Fibroblast of skin of right biceps (primary cell): ENCODE results near the gene NDUFS1.
A peak's percentile ranks its signal among the peaks of the same experiment; 100 is the strongest.
"Not testable (repeated sequence)": the region's sequence is repeated elsewhere in the genome, so short reads cannot be mapped to it uniquely, and the experiment has no call there.

Source experiments
- DNase-seq: peaks from one replicate; pipeline ENCODE4 v3.0.0-alpha.2; 2013

The NDUFS1 gene

DNA sequence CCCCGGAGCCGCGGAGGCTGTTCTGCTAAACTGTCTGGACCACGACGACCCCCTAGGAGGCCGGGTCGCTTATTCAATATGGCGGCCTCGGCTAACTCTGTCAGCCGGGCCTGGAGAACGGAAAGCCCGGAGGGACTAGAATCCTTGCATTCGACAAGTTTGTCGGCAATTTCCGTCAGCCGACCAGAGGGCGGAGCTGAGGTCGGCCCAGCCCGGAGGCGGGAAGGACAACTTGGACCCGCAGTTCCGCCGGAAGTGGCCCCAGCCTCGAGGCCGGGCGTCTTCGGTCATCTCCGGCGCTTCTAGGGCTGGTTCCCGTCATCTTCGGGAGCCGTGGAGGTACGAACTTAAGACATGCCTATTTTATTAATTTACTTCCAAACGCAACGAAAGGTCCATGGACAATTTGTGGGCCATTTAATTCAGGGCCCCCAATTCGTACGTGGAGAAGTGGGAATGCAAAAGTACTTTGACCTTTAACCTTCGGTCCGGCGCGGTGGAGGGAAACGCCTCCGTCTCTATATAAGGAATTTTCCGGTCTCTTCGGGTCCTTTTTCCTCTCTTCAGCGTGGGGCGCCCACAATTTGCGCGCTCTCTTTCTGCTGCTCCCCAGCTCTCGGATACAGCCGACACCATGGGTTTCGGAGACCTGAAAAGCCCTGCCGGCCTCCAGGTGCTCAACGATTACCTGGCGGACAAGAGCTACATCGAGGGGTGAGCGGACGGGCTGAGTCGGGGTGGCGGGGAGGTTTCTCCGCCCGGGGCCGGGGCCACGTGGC lies at the start of gene NDUFS1, which contains the start of gene EEF1B2:
NDUFS1 (minus strand) TSS at position 99 of the 779 bp plus-strand sequence. CDS start 5,766 bp downstream, outside the sequence.
EEF1B2 (plus strand) TSS at position 550 of the 779 bp plus-strand sequence; CDS start at position 635, 85 bp downstream.
- DNase-seq: peak; percentile 98

DNA sequence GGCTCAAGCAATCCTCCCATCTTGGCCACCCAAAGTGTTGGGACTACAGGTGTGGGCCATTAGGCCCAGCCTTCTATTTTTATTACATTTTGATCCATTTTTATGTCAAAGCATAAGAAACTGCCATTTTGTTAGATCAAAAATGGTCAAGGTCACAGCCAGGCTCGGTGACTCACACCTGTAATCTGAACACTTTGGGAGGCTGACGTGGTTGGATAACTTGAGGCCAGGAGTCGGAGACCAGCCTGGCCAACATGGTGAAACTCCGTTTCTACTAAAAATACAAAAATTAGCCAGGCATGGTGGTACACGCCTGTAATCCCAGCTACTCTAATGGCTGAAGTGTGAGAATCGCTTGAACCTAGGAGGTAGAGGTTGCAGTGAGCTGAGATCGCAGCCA lies 49.7 kb upstream of the NDUFS1 start:
- DNase-seq: no peak

DNA sequence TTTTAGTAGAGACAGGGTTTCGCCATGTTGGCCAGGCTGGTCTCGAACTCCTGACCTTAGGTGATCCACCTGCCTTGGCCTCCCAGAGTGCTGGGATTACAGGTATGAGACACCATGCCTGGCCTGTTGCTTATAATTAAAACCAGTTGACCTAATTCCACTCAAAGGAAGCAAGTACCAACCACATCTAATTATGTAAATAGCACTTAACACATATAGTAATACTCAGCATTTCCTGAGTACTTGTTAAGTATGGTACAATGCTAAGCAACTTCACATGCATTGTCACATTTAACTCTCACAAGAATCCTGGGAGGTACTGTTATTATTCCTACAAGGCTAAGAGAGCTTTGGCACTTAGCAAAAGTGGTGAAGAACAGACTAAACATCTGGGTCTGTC lies 48.1 kb upstream of the NDUFS1 start:
- DNase-seq: not testable (repeated sequence)

DNA sequence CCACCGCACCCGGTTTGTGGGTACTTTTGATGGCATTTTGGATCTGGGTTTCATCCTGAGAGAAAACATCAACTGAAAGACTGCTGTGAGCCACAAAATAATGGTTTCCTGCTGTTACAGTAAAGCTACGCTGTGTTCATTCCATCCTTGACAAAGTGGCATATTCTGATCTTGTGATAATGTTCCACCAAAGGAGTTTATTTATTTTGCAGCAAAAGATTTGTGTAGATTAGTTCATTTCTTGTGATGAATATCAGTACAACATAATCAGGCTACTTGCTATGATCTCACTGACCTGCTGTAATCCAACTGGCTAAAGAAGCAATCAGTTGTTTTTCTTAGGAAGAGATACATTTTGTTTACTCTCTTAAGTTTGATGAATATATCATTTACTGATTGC lies 45.5 kb upstream of the NDUFS1 start:
- DNase-seq: no peak

DNA sequence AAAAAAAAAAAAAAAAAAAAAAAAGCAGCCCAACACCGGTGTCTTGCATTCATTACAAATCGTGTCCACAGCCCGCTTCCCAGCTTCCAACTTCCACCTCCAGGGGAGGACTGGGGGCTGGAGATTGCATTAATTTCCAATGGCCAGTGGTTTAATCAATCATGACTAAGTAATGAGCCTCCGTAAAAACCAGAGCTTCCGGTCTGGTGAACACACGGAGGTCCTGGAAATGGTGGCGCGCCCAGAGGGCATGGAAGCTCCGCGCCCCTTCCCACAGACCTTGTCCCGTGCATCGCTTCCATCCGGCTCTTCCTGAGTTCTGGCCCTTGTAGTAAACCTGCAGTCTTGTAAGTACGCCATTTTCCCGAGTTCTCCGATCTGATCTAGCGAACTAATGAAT lies 44.1 kb upstream of the NDUFS1 start:
- no peak for DNase-seq

DNA sequence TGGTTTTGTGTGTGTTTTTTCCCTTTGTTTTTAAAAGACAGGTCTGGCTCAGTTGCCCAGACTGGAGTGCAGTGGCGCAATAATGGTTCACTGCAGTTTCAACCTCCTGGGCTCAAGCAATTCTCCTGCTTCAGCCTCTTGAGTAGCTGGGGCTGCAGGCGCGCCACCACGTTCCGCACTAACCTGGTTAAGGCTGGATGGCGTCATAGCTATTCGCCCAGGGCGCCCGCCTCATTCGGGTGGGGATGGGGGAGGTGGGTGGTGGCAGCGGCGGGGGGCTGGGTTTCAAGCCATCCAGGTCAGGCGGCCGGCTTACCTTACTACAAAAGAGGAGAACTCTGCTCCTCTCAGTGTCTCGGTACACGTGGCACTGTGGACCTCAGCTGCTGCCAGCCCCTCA lies 43.2 kb upstream of the NDUFS1 start:
- no peak for DNase-seq

DNA sequence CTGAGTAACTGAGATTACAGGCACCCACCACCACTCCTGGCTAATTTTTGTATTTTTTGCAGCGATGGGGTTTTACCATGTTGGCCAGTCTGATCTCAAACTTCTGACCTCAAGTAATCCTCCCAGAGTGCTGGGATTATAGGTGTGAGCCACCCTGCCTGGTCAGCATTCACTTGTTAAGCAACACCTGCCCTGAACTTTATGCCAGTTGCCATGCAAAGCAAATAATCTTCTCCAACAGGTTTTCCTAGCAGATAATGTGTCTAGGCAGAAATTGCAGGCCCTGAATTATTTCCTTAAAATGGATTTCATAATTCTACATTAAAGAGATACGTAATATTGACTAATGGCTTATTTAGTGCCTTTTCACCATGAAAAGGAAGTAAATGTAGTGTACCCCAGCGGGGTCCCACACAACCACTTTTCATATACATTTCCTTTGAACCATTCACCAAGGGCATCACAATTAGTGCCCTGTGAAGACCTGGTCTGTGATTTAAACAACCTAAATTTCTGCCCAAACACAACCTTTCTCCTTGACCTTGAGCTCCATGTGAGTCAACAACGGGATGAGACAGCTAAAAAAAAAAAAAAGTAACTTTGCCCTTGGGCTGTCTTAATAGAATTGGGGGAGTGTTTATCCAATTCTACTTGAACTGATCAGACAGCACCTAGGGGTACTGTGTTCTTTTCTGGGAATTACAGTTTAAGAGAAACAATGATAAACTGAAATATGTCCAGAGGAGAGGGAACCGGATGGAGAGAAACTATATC lies 42.0 kb upstream of the NDUFS1 start:
- DNase-seq: no peak

DNA sequence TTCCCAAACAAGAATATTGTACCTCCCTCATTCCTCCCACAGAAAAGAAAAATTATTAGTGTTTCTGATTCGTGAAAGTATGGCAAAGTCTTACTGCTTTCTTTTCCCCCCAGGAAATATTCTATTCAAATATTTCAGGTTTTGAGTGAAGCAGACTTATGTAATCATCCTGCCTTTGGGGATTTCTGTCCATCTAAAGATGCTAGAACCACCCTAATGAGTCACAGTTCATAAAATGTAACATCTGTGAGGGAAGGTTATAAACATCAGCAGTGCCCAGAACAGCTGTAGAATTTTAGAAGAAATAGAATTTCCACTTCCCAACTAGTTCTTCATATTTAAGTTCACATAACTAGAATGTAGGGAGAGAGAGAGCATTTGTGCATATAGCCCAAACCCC lies 39.4 kb upstream of the NDUFS1 start:
- peak; percentile 5 for DNase-seq

DNA sequence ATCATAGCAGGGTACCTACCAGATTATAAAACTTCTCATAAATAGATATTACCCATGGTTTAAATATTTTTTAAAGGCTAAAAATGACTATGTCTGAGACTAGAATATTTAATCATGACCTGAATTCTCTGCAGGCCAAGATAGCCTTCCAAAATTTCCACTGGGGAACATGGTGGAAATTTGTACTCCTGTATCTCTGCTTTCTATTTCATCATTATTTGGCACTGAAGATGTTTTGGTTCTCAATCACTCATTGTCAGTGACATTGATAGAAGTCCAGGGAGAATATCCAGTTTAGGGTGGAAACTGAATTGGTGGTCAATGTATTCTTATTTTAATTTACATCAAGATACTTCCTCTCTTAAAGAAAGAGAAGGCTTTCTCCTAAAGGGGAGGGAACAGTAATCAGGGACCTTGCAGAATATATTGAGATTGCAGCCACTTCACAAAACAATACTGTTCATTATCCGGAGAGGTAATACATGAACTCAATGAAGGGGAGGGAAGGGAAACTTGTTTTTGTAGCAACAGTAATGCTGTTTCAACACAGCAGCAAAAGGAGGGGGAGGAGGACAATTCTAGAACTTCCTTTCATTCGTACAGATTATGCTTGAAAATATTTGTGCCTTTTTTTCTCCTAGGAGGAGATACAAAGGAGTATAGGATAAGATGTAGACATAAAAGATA lies 34.6 kb upstream of the NDUFS1 start:
- no peak for DNase-seq

DNA sequence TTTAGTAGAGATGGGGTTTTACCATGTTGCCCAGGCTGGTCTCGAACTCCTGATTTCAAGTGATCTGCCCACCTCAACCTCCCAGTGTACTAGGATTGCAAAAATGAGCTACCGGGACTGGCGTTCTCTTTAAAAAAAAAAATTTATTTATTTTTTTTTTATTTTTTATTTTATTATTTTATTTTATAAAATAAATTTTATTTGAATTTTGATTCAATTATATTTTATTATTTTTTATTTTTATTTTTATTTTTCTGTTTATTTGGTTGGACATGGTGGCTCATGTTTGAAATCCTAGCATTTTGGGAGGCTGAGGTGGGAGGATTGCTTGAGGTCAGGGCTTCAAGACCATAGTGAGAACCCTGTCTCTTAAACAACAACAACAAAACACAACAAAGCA lies 32.9 kb upstream of the NDUFS1 start:
- no peak for DNase-seq

DNA sequence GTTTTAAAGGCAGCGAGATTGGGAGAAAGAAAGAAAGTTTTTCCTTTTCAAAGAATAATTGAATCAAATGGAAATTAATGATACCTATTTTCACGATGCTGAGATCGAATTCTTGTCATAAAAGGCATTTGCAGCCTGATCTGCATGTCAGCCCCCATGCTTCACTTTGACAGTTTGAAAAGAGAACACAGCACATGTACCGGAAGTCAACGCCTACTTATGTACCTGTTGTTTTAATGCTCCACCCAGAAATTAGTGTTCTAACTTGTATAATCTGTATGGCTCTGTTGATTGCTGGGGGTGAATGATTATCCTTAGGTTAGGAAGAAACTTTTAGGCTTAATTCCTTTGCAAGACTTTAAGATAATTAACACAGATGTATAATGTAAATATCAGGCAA lies 31.4 kb upstream of the NDUFS1 start:
- no peak for DNase-seq

DNA sequence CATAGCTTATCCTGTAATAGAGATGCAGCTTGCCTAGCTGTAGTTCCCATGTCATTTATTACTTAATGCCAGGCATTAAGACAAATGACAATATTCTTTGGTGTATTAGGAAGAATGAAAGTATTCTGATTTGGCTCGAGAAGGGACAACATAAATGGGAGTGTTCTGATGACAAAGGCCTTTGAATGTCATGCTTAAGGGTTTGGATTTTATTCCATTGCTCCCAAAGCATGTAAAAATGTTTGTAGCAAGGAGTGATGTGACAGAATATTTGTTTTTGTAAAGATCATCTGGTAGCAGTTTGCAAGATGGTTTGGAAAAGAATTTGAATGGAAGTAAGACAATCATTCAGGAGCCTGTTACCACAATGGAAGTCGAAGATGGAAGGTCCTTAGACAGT lies 30.9 kb upstream of the NDUFS1 start:
- DNase-seq: no peak

DNA sequence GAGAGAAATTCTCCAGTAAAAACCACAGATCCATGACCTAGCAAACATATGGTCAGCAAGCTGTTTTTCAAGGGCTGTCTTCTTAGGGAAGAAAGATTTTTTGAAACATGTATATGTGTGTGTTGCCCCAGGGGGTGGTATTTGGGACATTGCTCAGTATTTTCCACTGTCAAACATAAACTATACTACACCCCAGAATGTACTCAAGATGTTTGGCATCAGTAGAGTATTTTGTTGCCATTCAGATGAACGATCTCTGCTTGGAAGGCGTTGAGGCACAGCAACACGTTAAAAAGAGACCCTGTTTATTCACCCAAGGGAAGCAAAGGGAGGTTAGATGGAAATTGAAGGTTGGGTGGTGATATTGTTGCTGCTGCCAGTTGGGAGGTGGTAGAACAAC lies 30.4 kb upstream of the NDUFS1 start:
- no peak for DNase-seq

DNA sequence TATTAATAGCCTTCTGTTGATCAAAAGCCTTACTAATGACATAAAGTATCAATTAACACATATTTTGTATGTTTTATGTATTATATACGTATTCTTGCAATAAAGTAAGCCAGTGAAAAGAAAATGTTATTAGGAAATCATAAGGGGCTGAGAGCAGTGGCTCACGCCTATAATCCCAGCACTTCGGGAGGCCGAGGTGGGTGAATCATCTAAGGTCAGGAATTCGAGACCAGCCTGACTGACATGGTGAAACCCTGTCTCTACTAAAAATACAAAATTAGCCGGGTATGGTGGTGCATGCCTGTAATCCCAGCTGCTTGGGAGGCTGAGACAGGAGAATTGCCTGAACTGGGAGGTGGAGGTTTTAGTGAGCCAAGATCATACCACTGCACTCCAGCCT lies 22.3 kb upstream of the NDUFS1 start:
- not testable (repeated sequence) for DNase-seq

DNA sequence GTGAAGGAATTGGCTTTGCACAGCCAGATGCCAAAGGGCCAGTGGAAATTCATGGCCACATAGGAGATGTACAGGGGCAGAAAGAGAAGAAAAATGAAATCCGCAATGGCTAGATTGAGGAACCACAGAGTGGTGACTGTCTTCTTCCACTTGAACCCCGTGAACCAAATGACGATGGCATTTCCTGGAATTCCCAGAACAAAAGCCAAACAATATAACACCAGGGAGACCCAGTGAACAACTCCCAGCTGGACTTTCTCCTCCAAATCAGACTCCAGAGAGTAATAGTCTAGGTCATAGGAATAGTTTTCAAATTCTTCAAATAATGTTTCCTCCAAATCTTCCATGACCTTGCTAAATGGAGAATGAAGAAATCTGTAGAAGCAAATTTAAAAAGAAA lies 17.7 kb upstream of the NDUFS1 start:
- no peak for DNase-seq

DNA sequence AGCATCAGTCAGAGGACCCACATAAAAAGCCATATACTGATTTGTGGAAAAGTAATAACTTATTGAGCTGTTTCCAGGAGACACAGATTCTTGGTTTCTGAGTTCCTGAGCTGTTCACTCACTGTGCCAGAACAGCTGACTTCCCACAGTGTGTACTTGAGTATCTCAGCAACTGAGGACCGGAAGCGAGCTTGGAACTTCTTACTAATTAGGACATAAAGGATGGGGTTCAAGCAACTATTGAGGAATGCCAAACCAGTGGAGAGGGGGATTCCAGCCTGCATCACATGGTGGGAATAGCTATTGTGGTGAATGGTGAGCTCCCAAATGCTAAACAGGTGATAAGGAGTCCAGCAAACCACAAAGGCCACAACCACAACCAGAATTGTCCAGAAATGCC lies 16.9 kb upstream of the NDUFS1 start:
- peak; percentile 9 for DNase-seq

DNA sequence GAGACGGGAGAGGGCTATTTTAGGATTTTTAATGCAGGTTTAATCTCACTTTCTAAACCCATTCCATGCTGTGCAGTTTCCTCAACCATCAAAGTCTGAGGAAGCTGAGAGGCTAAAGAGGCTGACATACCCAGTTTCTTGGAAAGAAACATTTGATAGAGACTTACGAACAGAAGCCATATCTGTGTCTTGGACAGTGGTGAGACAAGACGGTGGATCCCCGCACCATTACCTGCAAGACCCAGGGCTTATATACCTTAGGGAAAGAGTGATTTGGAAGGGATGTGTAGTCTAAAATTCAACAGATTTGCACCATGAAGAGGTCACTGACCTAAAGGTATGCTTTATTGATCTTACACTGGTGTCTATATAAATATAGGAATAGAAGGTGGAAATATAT lies 13.9 kb upstream of the NDUFS1 start:
- no peak for DNase-seq

DNA sequence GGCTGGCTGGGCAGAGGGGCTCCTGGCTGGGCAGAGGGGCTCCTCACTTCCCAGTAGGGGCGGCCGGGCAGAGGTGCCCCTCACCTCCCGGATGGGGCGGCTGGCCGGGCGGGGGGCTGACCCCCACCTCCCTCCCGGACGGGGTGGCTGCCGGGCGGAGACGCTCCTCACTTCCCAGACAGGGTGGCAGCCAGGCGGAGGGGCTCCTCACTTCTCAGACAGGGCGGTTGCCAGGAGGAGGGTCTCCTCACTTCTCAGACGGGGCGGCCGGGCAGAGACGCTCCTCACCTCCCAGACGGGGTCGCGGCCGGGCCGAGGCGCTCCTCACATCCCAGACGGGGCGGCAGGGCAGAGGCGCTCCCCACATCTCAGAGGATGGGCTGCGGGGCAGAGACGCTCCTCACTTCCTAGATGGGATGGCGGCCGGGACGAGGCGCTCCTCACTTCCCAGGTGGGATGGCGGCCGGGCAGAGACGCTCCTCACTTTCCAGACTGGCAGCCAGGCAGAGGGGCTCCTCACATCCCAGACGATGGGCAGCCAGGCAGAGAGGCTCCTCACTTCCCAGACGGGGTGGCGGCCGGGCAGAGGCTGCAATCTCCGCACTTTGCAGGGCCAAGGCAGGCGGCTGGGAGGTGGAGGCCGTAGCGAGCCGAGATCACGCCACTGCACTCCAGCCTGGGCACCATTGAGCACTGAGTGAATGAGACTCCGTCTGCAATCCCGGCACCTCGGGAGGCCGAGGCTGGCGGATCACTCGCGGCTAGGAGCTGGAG lies 12.6 kb upstream of the NDUFS1 start:
- DNase-seq: not testable (repeated sequence)

DNA sequence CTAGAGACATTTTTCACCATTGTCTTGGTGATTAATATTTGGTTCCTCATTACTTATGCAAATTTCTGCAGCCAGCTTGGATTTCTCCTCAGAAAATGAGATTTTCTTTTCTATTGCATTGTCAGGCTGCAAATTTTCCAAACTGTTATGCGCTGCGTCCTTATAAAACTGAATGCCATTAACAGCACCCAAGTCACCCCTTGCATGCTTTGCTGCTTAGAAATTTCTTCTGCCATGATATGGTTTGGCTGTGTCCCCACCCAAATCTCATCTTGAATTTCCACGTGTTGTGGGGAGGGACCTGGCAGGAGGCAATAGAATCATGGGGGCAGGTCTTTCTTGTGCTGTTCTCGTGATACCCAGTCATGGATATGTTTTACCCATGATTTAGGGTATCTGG lies 9.0 kb upstream of the NDUFS1 start:
- DNase-seq: not testable (repeated sequence)

DNA sequence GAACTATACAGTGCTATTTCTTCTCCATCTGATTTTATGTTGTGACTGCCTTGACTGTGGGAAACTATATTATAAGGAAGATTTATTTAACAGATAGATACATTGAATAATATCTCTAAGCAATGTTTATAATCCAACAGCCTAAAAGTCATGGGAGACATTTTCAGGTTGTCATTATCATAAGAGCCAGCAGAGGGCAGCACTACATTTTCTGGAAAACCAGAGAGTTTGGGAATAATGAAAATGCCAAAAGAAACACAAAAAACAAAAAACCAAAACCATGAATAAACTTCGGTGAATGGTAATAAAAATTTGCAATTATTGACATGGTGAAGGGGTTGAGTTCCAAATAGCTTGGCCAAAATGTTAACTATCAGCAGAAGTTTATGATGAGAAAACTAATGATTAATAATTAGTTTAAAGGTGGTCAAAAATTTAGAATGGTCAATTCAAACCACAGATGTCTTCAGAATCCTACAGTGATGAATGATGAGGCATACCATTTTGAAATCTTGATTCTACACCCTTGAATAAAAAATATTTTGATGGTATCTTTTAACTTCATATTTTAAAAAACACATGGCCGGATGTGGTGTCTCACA lies 5.1 kb upstream of the NDUFS1 start:
- DNase-seq: peak; percentile 48

DNA sequence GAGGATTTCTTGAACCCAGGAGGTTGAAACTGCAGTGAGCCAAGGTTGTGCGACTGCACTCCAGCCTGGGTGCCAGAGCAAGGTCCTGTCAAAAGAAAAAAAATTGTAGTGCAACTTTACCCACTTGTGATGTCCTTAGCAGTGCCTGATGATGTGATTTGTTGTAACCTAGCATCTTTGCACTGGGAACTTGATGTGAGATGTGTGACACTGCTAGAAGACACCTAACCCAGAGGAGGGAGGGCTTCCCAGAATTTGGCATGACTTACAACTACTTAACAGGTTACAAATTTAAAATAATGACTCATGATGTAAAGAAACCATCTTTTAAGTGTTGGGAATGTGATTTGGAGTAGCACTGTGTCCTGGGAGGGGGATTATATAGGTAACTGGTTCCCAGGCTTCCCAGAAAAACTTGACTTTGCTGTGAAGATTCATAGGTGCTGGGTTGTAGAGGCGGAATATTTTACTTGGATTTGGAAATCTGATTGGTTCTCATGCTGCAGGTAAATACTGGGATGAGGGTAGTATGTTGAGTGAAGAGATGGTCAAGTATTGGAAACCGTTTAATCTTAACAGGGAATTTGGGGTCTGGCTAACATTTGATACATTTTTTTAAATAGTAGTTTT lies 4.1 kb upstream of the NDUFS1 start:
- DNase-seq: peak; percentile 5

DNA sequence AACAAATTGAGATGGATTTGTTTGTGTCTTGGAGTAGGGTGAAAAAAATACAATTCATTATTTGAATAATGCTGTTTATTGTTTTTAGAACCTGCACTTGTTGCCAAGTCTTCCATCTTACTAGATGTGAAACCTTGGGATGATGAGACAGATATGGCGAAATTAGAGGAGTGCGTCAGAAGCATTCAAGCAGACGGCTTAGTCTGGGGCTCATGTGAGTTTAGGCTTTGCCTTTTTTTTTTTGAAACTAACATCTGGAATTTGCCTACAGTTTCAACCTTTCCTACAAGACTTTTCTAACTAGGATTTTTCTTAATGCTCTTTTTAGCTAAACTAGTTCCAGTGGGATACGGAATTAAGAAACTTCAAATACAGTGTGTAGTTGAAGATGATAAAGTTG lies 3.2 kb upstream of the NDUFS1 start:
- DNase-seq: not testable (repeated sequence)
